ENCODE data around the gene ZSCAN1.

- no peak for TF ChIP-seq CTCF (IDR thresholded peaks at IDR 0.05)
- TF ChIP-seq TEAD4 (CRISPR knock-in tag; IDR thresholded peaks at IDR 0.05) = no peak
- no peak for TF ChIP-seq USF2 (CRISPR knock-in tag; IDR thresholded peaks at IDR 0.05)
- TF ChIP-seq JUN (CRISPR knock-in tag; IDR thresholded peaks at IDR 0.05) = no peak
- TF ChIP-seq, protein P1, sequence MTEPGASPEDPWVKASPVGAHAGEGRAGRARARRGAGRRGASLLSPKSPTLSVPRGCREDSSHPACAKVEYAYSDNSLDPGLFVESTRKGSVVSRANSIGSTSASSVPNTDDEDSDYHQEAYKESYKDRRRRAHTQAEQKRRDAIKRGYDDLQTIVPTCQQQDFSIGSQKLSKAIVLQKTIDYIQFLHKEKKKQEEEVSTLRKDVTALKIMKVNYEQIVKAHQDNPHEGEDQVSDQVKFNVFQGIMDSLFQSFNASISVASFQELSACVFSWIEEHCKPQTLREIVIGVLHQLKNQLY (CRISPR knock-in tag; IDR thresholded peaks at IDR 0.05) = no peak
- TF ChIP-seq FOXK1 (CRISPR knock-in tag; IDR thresholded peaks at IDR 0.05) = no peak
- TF ChIP-seq, protein P2, sequence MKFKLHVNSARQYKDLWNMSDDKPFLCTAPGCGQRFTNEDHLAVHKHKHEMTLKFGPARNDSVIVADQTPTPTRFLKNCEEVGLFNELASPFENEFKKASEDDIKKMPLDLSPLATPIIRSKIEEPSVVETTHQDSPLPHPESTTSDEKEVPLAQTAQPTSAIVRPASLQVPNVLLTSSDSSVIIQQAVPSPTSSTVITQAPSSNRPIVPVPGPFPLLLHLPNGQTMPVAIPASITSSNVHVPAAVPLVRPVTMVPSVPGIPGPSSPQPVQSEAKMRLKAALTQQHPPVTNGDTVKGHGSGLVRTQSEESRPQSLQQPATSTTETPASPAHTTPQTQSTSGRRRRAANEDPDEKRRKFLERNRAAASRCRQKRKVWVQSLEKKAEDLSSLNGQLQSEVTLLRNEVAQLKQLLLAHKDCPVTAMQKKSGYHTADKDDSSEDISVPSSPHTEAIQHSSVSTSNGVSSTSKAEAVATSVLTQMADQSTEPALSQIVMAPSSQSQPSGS (CRISPR knock-in tag; IDR thresholded peaks at IDR 0.05; ENCODE audit: borderline replicate concordance, low read depth) = no peak
- no peak for TF ChIP-seq NR2C2 (CRISPR knock-in tag; IDR thresholded peaks at IDR 0.05)
- no peak for TF ChIP-seq FOXJ3 (CRISPR knock-in tag; IDR thresholded peaks at IDR 0.05; ENCODE audit: borderline replicate concordance)
- TF ChIP-seq GTF2I (CRISPR knock-in tag; conservative IDR thresholded peaks at IDR 0.05) = no peak
- TF ChIP-seq ATF3 (CRISPR knock-in tag; conservative IDR thresholded peaks at IDR 0.05) = no peak
- no peak for TF ChIP-seq STAT6 (CRISPR knock-in tag; conservative IDR thresholded peaks at IDR 0.05; ENCODE audit: low read depth)
Measured at GRCh38 chr19:58086825-58087710, 53.2 kb downstream of the ZSCAN1 start.
